Mesenchymal stem cell (in vitro differentiated cells and primary cell): ENCODE measurements around the gene CTU2.

Experiments used
- DNase-seq: peaks from one replicate; pipeline ENCODE4 v3.0.0-alpha.2; 2013
- H2AFZ ChIP-seq: one replicate; pipeline ENCODE4 v1.6.1; 2013; ENCODE audit warnings: low read depth, mild to moderate bottlenecking, control low read depth, inconsistent platforms, low read length, moderate library complexity
- H2AK5ac ChIP-seq: 2 replicates; pipeline ENCODE4 v1.6.1; 2013; ENCODE audit warnings: low read length, moderate library complexity, mild to moderate bottlenecking, inconsistent platforms; ENCODE audit not compliant: severe bottlenecking
- H2BK120ac ChIP-seq: one replicate; pipeline ENCODE4 v1.6.1; 2013; ENCODE audit warnings: low read depth, mild to moderate bottlenecking, inconsistent platforms, low read length, moderate library complexity
- H2BK12ac ChIP-seq, 2 experiments: one replicate each; pipeline ENCODE4 v1.6.1; 2013; ENCODE audit warnings: inconsistent platforms in 2 of 2, low read length in 2 of 2, mild to moderate bottlenecking in 2 of 2, moderate library complexity in 2 of 2, control low read depth in 1 of 2
- H2BK15ac ChIP-seq: one replicate; pipeline ENCODE4 v1.6.1; 2013; ENCODE audit warnings: mild to moderate bottlenecking, low read depth, inconsistent platforms; ENCODE audit not compliant: poor library complexity, severe bottlenecking
- H2BK5ac ChIP-seq: 2 replicates; pipeline ENCODE4 v1.6.1; 2013; ENCODE audit warnings: low read depth, mild to moderate bottlenecking, low read length, control low read depth, inconsistent platforms; ENCODE audit not compliant: poor library complexity, severe bottlenecking
- H3K14ac ChIP-seq, 2 experiments: one replicate each; pipeline ENCODE4 v1.6.1; 2013; ENCODE audit warnings: inconsistent platforms in 2 of 2, low read length in 2 of 2, control low read depth in 1 of 2, mild to moderate bottlenecking in 1 of 2, moderate library complexity in 1 of 2
- H3K18ac ChIP-seq, 2 experiments: one replicate each; pipeline ENCODE4 v1.6.1; 2013; ENCODE audit warnings: inconsistent platforms in 2 of 2, low read length in 2 of 2, control low read depth in 1 of 2, low read depth in 1 of 2, mild to moderate bottlenecking in 1 of 2
- H3K23ac ChIP-seq, 2 experiments: one replicate each; pipeline ENCODE4 v1.6.1; 2013; ENCODE audit warnings: inconsistent platforms in 2 of 2, low read length in 2 of 2, mild to moderate bottlenecking in 2 of 2, moderate library complexity in 2 of 2, control low read depth in 1 of 2
- H3K27ac ChIP-seq: 2 replicates; pipeline ENCODE4 v1.5.1; 2013; ENCODE audit warnings: mild to moderate bottlenecking, moderate library complexity, low read length, control low read depth, inconsistent platforms; ENCODE audit not compliant: poor library complexity, severe bottlenecking
- H3K27me3 ChIP-seq, 2 experiments: 2 replicates each; pipeline versions ENCODE4 v1.6.1 to v1.7.0; 2013; ENCODE audit warnings: low read length in 2 of 2, mild to moderate bottlenecking in 2 of 2, moderate library complexity in 2 of 2, control low read depth in 1 of 2, inconsistent platforms in 1 of 2; ENCODE audit not compliant: control insufficient read depth in 1 of 2, insufficient read depth in 1 of 2
- H3K36me3 ChIP-seq, 2 experiments: 2 replicates each; pipeline versions ENCODE4 v1.6.1 to v1.7.0; 2013; ENCODE audit warnings: low read length in 2 of 2, control low read depth in 1 of 2, inconsistent platforms in 1 of 2, low read depth in 1 of 2, mild to moderate bottlenecking in 1 of 2; ENCODE audit not compliant: insufficient read depth in 2 of 2, control insufficient read depth in 1 of 2
- H3K4ac ChIP-seq, 2 experiments: one replicate each; pipeline ENCODE4 v1.6.1; 2013; ENCODE audit warnings: inconsistent platforms in 2 of 2, low read length in 2 of 2, mild to moderate bottlenecking in 2 of 2, moderate library complexity in 2 of 2, control low read depth in 1 of 2, low read depth in 1 of 2
- H3K4me1 ChIP-seq: 2 replicates; pipeline ENCODE4 v1.6.1; 2013; ENCODE audit warnings: low read depth, low read length, control low read depth; ENCODE audit not compliant: control insufficient read depth, insufficient read depth
- H3K4me2 ChIP-seq: 2 replicates; pipeline ENCODE4 v1.6.1; 2013; ENCODE audit warnings: low read length, mild to moderate bottlenecking, inconsistent platforms; ENCODE audit not compliant: poor library complexity, severe bottlenecking
- H3K4me3 ChIP-seq, 2 experiments: 2 replicates each; pipeline versions ENCODE4 v1.5.1 to v1.7.0; 2013; ENCODE audit warnings: low read length in 2 of 2, mild to moderate bottlenecking in 2 of 2, control low read depth in 1 of 2, low read depth in 1 of 2; ENCODE audit not compliant: insufficient read depth in 1 of 2
- H3K79me1 ChIP-seq: replicated peaks from 2 replicates; pipeline ENCODE4 v1.6.1; 2013; ENCODE audit warnings: mild to moderate bottlenecking, control low read depth, low read length, inconsistent platforms; ENCODE audit not compliant: poor library complexity, severe bottlenecking
- H3K9ac ChIP-seq: 2 replicates; pipeline ENCODE4 v1.7.0; 2013; ENCODE audit warnings: mild to moderate bottlenecking, low read length, moderate library complexity
- H3K9me3 ChIP-seq: 2 replicates; pipeline ENCODE4 v1.7.0; 2013; ENCODE audit warnings: mild to moderate bottlenecking, low read length; ENCODE audit not compliant: control insufficient read depth
- H4K8ac ChIP-seq: one replicate; pipeline ENCODE4 v1.6.1; 2013; ENCODE audit warnings: inconsistent platforms, mild to moderate bottlenecking, low read length, moderate library complexity
- H4K91ac ChIP-seq: one replicate; pipeline ENCODE4 v1.6.1; 2013; ENCODE audit warnings: mild to moderate bottlenecking, low read length, inconsistent platforms
- WGBS: methylation state at CpG from one replicate; pipeline ENCODE4 v1.1.7; 2013; ENCODE audit warnings: mixed read lengths; 5-methylcytosine and 5-hydroxymethylcytosine counted together

Gene CTU2

DNA sequence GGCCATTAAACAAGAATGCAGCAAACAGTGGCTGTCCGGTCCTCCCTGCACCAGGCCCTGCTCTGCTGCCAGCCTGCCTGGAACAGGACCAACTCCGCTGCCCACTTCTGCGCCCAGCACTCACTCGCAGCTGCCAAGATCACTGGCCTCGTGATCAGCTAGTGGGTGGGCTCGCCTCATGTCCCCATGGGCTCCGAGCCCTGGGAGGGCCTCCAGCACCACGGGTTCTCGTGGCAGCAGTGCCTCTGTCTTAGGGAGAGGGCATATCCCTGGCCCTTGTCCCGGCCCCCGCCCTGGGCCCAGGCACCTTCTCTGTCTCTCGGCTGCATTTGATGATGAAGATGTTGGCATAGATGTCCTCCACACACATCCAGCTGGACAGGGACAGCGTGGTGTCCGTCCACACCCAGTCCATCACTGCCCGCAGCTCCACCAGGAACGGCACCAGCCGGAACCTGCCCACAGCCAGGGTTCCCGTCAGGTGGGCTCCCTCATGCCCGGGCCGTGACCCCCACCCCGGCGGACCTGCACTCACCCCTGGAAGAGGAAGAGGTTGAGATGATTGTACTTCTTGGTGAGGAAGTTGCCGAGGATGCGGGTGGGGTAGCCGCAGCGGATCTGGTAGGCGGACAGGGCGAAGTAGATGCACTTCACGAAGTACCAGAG is 13.1 kb downstream of the CTU2 start:
- Histone ChIP-seq H2BK15ac (no peak overlapping the region), H3K79me1 (peaks cover 4% of the 10 kb centered on the region), H3K18ac (no peak overlapping the region), H3K27me3 (no peaks in the 10 kb centered on the region), H3K9ac (no peak overlapping the region), H3K14ac (no peak overlapping the region), H2AK5ac (no peak overlapping the region), H4K8ac (no peak overlapping the region), H3K9me3 (no peaks in the 10 kb centered on the region), H3K4me3 (no peak overlapping the region), H2AFZ (no peak overlapping the region), H3K27ac (no peak overlapping the region), H2BK120ac (no peak overlapping the region), H3K4ac (no peak overlapping the region), H3K36me3 (peaks cover 95 to 97% of the 10 kb centered on the region in 2 experiments), H4K91ac (no peak overlapping the region), H3K4me1 (peaks cover 2% of the 10 kb centered on the region), H2BK5ac (no peak overlapping the region), H3K4me2 (no peak overlapping the region), H2BK12ac (no peak overlapping the region), H3K23ac (no peak overlapping the region)
- DNase-seq = no peak
- WGBS = 97% methylated on average over 27 of the region's 29 CpGs

DNA sequence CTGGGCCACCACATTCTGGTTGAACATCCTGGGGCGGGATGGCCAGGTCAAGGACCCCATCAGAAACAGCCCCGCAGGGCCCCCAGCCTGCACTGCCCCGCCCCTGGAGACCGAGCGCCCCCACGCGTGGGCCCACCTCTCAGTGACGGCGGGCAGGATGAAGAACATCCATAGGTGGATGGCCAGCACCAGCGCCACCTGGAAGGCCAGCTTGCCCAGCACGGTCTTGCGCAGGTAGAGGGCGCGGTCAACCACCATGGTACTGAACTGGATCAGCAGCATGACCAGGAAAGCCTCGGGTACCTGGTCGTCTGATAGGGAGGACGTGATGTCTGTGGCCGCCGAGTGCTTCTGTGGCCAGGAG is 13.6 kb downstream of the CTU2 start:
- Histone ChIP-seq H2BK5ac (no peak overlapping the region), H2BK12ac (no peak overlapping the region), H3K4ac (no peak overlapping the region), H3K4me3 (no peak overlapping the region), H3K9me3 (no peaks in the 10 kb centered on the region), H3K4me2 (no peak overlapping the region), H4K91ac (no peak overlapping the region), H3K79me1 (peaks cover 2% of the 10 kb centered on the region), H2BK120ac (no peak overlapping the region), H3K4me1 (peaks cover 2% of the 10 kb centered on the region), H3K27ac (no peak overlapping the region), H3K23ac (no peak overlapping the region), H2BK15ac (no peak overlapping the region), H4K8ac (no peak overlapping the region), H2AK5ac (no peak overlapping the region), H3K14ac (no peak overlapping the region), H3K27me3 (no peaks in the 10 kb centered on the region), H3K18ac (no peak overlapping the region), H3K9ac (no peak overlapping the region), H2AFZ (no peak overlapping the region), H3K36me3 (peaks cover 95 to 97% of the 10 kb centered on the region in 2 experiments)
- 98% methylated on average over 19 of the region's 19 CpGs for WGBS
- no peak for DNase-seq

DNA sequence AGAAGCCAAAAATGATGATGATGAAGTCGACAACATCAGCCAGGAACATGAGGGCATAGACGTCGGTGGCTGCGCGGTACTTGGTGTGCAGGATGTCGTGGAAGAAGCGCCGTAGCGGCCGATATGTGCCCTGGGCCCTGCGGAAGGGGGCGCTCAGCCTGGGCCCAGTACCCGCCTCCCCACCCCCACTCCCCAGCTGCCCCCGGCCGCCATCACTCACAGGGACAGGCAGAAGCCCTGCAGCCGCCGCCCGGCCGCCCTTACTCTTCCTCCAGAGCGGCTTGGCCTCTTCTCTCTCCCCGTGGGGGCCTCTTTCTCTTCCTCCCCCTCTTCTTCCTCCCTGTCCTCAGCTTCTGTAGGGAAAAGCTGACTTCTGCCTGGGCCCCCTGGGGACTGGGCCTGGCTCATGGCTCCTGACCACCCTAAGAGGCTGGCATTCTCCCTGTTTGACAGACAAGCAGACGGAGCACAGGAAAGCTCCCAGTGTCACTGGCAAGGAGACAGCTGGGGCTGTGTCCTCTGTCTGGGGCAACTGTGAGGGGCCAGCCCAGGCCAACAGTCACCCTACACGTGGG is 14.2 kb downstream of the CTU2 start:
- H2BK120ac ChIP-seq = no peak overlapping the region
- no peak overlapping the region for H2AK5ac ChIP-seq
- H3K79me1 ChIP-seq = peaks cover 2% of the 10 kb centered on the region
- no peak overlapping the region for H4K91ac ChIP-seq
- peaks cover 95 to 97% of the 10 kb centered on the region in 2 experiments for H3K36me3 ChIP-seq
- H3K27me3 ChIP-seq = no peaks in the 10 kb centered on the region
- no peak overlapping the region for H2BK12ac ChIP-seq
- H3K4me2 ChIP-seq = no peak overlapping the region
- no peak for DNase-seq
- H3K23ac ChIP-seq = no peak overlapping the region
- H3K9me3 ChIP-seq = no peaks in the 10 kb centered on the region
- H3K4ac ChIP-seq = no peak overlapping the region
- no peak overlapping the region for H3K18ac ChIP-seq
- 98% methylated on average over 20 of the region's 23 CpGs for WGBS
- peaks cover 2% of the 10 kb centered on the region for H3K4me1 ChIP-seq
- no peak overlapping the region for H2BK15ac ChIP-seq
- no peak overlapping the region for H3K4me3 ChIP-seq
- no peak overlapping the region for H3K14ac ChIP-seq
- no peak overlapping the region for H3K9ac ChIP-seq
- H2AFZ ChIP-seq = no peak overlapping the region
- no peak overlapping the region for H4K8ac ChIP-seq
- no peak overlapping the region for H2BK5ac ChIP-seq
- H3K27ac ChIP-seq = no peak overlapping the region

DNA sequence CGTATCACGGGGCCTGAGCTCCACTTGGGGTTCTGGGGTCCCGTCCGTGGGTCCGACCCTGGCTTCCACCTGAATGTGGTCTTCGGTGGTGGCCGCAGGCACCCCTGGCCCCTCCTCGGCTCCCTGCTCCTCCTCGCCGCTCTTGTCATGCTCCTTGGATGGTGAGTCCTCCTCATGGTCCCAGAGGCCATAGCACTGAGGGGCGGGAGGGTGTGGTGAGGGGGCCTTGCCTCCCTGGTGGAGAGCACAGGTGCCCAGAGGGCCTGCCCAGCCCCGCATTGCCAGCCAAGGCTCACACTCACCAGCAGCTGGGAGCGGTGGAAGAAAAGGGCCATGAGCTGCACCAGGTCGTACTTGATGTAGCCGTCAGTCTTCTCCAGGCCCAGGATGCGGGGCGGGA is 14.9 kb downstream of the CTU2 start:
- H2AK5ac ChIP-seq = no peak overlapping the region
- H3K18ac ChIP-seq = no peak overlapping the region
- no peak overlapping the region for H3K4me2 ChIP-seq
- H2BK15ac ChIP-seq = no peak overlapping the region
- peaks cover 2% of the 10 kb centered on the region for H3K79me1 ChIP-seq
- H3K4ac ChIP-seq = no peak overlapping the region
- H2BK120ac ChIP-seq = no peak overlapping the region
- WGBS = 94% methylated on average over 17 of the region's 17 CpGs
- peaks cover 95 to 97% of the 10 kb centered on the region in 2 experiments for H3K36me3 ChIP-seq
- H3K9me3 ChIP-seq = no peaks in the 10 kb centered on the region
- H3K14ac ChIP-seq = no peak overlapping the region
- no peak overlapping the region for H4K8ac ChIP-seq
- H2AFZ ChIP-seq = no peak overlapping the region
- no peak overlapping the region for H3K23ac ChIP-seq
- H2BK12ac ChIP-seq = no peak overlapping the region
- H2BK5ac ChIP-seq = no peak overlapping the region
- no peak overlapping the region for H4K91ac ChIP-seq
- peaks cover 2% of the 10 kb centered on the region for H3K4me1 ChIP-seq
- no peak overlapping the region for H3K27ac ChIP-seq
- no peak overlapping the region for H3K4me3 ChIP-seq
- DNase-seq = no peak
- no peak overlapping the region for H3K9ac ChIP-seq
- no peaks in the 10 kb centered on the region for H3K27me3 ChIP-seq
